ENCODE results near the gene RAPGEF4.

DNA sequence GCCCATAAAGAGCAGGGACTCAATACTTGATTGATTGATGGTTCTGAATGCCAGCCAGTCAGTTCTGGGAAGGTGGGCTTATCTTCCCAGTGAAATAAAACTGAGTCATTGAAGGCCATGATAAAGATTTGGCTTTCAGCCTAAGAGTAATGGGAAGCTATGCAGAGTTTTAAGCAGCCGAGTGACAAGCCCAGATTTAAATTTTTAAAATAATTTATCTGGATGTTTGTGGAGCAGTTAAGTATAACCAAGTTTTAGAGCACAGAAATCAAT is 122.8 kb downstream of the RAPGEF4 start:
- TF ChIP-seq POLR2A (IDR thresholded peaks at IDR 0.05; ENCODE audit: low read depth, low read length) = no peak
- no peak for TF ChIP-seq POLR2AphosphoS5 (IDR thresholded peaks at IDR 0.05; ENCODE audit: low read depth, low read length)
